CD4-positive, alpha-beta T cell treated with Interleukin-21 for 1 hour (primary cell): ENCODE measurements around the gene CLIC5.

Experiments
- DNase-seq: peaks from one replicate; pipeline ENCODE4 v3.0.0-alpha.2; 2020

Gene CLIC5

GRCh38 chr6:45881705-45882467 lies 133.8 kb downstream of the CLIC5 start:
- DNase-seq: no peak

- DNase-seq: no peak
These were observed 135.0 kb downstream of the CLIC5 start for GRCh38 chr6:45880676-45881075.

GRCh38 chr6:45880159-45880558 lies 135.5 kb downstream of the CLIC5 start:
- no peak for DNase-seq

GRCh38 chr6:45877970-45878590 lies 137.6 kb downstream of the CLIC5 start:
- DNase-seq: no peak

GRCh38 chr6:45872827-45873365 lies 142.8 kb downstream of the CLIC5 start:
- DNase-seq: no peak

DNA sequence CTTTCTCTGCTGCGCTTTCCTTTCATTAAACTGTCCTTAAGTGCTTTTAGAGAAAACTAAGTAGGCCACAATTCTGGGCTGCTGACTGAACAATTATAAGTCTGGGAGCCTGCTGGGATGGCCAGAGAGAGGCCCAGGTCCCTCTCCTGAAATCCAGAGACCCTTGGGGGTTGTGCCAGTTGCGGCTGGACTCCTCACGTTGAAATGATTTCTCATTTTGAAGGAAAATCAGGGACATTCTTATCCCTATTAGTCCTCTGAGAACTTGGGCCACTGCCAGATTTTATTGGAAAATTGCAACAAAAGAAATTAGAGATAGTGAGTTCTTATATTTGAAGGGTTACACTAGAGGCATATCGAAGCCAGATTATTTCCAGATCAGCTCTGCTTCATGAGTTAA lies 145.1 kb downstream of the CLIC5 start:
- DNase-seq: no peak

DNA sequence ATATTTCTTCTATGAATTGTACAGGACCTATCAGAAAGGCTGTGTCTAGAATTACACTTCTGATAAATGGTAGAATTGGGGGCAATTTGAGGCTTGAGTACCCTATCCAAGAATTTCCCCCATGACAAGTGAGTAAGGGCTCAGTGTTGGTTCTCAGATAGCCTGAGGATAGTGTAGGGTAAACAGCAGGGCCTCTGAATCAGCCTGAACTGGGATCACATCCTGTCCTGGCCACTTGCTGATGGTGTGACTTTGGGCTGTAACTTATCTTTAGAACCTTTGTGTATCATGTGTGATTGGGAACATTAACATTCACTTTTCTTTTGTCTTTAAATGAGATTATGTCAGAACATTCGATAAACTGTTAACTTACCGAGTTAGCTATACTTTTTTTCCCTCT lies 151.0 kb downstream of the CLIC5 start:
- DNase-seq: no peak

DNA sequence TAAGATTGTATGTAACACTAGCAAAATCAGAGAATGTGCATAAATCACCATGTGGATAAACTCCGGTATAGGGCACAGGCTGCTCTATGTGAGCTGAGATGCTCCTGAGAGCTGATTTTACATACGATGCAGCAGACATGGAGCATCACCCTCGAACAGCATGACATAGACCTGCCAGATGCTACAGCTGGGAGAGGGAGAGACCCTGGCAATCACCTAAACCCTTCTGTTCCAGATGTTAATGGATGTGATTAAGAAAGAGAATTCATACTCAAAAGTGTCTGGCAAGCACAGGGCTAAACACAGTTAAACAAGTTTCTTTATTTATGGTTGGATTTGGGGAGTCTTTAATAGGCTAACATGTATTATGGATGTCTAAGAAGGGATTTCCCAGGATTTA lies 157.0 kb downstream of the CLIC5 start:
- no peak for DNase-seq

GRCh38 chr6:45857827-45858226 lies 157.8 kb downstream of the CLIC5 start:
- DNase-seq: no peak

DNA sequence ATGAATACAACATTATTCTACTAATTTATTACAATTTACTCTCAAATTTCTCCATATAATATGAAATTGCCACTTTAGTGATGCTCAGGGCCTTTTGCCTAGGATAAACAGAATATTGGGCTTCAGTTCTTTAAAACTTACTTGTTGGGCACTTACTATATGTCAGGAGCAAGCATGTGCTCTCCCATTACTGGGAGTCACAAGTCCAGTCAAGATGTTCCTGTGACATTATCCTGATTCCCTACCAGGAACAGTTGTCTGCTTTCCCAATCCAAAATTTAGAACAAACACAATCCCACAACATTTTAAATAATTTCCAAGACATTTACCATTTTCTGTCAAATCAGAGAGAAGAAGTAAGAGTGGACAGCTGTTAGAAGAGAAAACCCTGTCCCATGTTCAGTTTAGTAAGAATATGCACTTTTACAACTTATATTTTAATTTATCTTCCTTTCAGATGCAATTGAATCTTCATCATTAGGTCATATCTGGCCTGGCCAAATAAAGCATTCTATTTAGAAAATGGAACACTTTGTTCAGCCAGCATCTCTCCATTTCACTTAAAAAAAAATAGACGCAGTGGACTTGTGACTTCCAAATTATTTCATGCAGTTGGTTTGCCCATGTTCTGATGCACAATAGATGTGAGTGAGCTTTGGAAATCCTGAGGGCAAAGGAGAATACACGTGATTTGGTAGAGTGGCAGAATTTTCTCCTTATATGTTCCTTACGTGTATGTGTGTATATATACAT lies 159.8 kb downstream of the CLIC5 start:
- DNase-seq: no peak

DNA sequence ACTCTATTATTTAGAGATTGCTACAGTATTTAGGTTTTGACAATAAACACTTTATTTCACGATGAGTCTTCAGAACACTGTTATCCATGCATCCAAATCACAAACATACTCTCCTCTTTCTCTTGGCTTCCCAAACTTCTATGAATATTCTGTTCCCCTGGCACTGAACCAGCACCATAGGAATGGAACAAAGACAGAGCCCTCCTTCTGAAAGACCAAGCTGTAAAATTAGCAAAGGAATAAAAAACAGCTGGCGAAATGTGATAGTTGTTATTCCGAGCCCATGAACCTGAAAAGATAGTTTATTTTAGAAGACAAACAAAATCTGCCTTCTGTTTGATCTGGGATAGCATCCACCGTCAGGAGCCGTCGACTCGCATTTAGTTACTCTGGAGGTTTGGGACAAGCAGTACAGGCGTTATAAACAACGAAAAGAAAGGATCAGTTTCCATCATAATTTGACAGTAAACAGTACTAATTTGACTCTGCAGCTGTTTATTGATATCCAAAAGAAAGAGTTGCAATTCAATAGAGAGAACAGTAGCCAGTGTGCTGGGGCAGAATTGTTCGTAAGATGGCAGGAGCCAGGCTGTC lies 161.4 kb downstream of the CLIC5 start:
- no peak for DNase-seq

DNA sequence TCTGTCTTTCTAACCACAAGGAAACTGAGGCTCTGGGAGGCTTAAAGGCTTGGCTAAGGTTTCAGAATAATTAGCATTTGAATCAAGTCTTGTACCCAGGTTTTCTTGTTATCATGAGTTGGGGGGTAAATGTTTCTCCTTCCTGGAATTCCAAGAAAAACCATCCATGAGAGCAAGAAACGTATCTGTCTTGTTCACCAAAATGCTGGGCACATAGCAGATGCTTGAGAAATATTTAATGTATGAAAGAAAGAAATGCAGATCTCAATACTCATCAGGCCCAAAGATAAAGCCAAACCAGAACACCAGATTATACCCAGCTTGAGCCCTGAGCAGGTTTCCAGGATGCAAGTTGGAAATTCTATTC lies 164.6 kb downstream of the CLIC5 start:
- DNase-seq: no peak

DNA sequence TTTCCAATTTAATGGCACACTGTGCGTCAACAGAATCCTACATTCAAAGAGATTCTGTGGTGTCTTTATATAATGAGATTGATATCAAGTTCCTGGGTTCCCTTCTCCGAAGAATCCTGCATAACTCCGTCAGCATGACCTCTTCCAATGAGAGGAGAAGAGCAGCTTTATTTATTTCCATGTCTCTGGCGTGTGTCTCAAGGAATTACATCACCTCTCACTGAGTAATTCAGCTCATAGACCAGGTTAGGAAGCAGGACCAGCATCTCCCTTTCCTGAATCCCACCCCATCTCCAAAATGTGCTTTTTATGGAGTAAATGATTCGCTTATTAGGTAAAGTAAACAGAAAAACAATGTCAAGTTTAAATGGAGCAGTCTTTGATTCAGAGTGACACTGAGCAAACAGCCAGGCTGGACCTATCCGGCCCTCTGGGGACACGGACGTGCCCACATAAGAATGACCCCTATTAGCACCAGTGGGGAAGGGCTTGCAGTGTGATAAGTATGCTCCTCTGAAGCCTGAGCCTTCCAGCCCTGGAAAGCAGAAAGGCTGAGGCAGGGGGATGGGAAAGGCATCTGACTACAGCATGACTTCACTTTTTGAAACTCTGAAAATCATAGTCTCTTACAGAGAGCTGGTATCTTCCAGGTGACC lies 165.2 kb downstream of the CLIC5 start:
- no peak for DNase-seq

DNA sequence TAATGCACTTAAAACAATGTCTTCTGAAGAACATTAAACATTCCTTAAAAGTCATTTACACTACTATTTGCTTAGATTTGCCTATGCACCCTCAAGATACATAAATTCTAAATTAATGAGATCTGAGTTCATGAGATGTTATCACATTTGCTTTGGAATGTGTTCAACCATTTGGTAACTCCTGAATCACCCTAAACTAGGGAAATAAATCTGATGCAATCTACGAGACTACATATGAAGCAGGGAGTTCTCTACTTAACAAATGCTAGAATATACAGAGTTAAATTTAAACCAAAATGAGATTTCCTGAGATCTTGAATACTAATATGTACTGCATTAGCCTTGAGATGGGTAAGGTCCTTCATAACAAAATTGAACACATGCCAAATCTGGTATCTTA lies 170.1 kb downstream of the CLIC5 start:
- DNase-seq: no peak

GRCh38 chr6:45844986-45845385 lies 170.7 kb downstream of the CLIC5 start:
- no peak for DNase-seq

- no peak for DNase-seq
These were observed 171.7 kb downstream of the CLIC5 start for GRCh38 chr6:45843848-45844521.

GRCh38 chr6:45841062-45841461 lies 174.6 kb downstream of the CLIC5 start:
- no peak for DNase-seq

GRCh38 chr6:45838996-45839395 lies 176.7 kb downstream of the CLIC5 start:
- no peak for DNase-seq

DNA sequence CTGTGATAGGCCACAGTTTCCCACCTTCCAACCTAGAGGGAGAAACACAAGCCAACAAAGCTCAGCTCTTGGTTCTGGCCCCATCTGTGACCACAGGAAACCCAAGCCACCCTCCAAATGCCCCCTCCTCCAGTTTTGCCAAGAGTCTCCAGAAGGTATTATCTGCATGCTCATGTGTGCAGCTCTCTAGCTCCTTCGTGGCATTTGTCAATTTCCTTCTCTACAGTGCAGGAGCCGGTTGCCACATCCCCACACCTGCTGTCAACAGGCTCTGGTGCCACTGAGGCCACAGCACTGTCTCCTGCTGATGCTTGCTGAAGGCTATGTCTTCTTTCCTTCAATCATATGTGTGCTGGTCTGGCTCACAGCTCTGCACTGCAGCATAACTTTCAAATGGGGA lies 177.2 kb downstream of the CLIC5 start:
- no peak for DNase-seq

DNA sequence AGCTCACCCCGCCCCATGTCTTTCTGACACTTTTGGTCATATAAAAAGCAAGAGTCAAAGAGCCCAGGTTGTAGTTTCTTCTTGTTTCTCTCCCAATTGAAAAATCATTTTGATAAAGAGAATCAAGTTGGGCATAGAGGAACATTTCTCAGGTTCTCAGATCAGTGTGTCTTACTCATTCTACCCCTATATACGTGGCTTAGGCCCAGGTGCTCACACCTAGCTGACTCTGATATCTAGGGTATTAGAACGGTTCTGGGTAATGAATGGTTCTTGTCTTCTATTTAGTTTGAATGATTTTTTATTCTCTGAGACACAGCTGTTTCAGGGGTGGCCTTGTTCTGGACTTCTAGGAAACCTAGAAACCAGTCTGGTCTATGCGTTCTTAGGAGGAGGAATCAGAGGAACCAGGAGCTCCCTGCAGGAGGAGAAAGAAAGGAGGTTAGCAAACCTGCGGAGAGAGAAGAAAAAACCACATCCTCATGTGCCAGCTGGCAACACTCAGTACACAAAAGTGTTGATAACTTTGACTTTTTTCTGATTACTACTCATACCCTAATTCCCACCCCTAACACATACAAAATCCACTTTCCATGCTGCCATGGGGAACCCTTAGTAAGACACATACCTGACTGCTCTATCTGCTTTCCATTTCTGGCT lies 178.0 kb downstream of the CLIC5 start:
- no peak for DNase-seq

GRCh38 chr6:45836984-45837383 lies 178.7 kb downstream of the CLIC5 start:
- no peak for DNase-seq

- no peak for DNase-seq
These were observed 179.2 kb downstream of the CLIC5 start for GRCh38 chr6:45836438-45836824.
